Lower leg skin (tissue), 3 donors: ENCODE data around the gene PSTK.

ENCODE experiments used
- CTCF ChIP-seq, 3 donors: fragments of 450-650 bp; IDR thresholded peaks; one replicate each; pipeline ENCODE4 v1.5.1; 2016; ENCODE audit warnings: antibody characterized with exemption in 3 of 3, mild to moderate bottlenecking in 3 of 3, moderate library complexity in 2 of 3
- POLR2A ChIP-seq, 2 donors: fragments of 450-650 bp; IDR thresholded peaks; one replicate each; pipeline ENCODE4 v1.6.1; 2016 to 2017; ENCODE audit warnings: antibody characterized with exemption in 2 of 2, mild to moderate bottlenecking in 1 of 2, moderate library complexity in 1 of 2

GRCh38 chr10:122997864-122998263, 17.7 kb downstream of the PSTK start:
- no peak for TF ChIP-seq CTCF (IDR thresholded peaks at IDR 0.05)
- TF ChIP-seq POLR2A (IDR thresholded peaks at IDR 0.05) = no peak
